Sigmoid colon (tissue), 4 donors: ENCODE measurements around the gene ECT2.

Source experiments
- CTCF ChIP-seq, 4 experiments: fragments of 450-650 bp in 3 of 4; fragments of 200-600 bp in 1 of 4; IDR thresholded peaks; one replicate each; pipeline ENCODE4 v1.5.1; 2016 to 2019; ENCODE audit warnings: antibody characterized with exemption in 4 of 4, mild to moderate bottlenecking in 3 of 4, moderate library complexity in 2 of 4
- POLR2AphosphoS5 ChIP-seq, 4 donors: sonication (generic); formaldehyde crosslinking; IDR thresholded peaks; one replicate each; pipeline ENCODE4 v1.6.1; 2017; ENCODE audit warnings: antibody characterized with exemption in 4 of 4

- TF ChIP-seq CTCF (IDR thresholded peaks at IDR 0.05): no peak
- TF ChIP-seq POLR2AphosphoS5 (IDR thresholded peaks at IDR 0.05): no peak
Measured at GRCh38 chr3:172770382-172770781, 19.9 kb downstream of the ECT2 start.
